ENCODE measurements around the gene TPST1.

DNA sequence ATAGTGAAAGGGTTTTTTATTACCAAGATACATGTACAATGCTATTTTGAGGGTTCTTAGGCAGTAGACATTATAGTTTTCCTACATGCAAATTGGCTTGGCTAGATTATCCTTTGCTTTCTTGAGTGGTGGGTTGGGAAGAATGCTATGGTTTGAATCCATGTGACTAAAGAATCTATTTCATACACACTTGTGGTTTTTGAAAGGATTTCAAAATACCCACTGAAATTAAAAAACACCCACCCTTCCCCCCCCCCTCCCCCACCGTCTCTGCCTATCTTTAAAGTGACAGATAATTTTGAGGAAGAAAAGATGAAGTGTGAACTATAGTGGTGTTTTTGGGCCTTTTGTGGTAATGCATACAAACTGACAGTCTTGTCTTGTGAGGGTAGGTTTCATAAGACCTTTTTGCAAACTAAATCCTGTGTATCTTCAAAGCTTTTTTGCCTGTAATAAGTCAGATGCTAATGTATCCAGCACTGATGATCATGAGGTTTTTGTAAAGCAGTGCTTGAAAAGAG is 90.9 kb downstream of the TPST1 start:
- no peak for TF ChIP-seq HDGF (IDR thresholded peaks at IDR 0.05; ENCODE audit: borderline replicate concordance)
- TF ChIP-seq BHLHE40 (IDR thresholded peaks at IDR 0.05; ENCODE audit: borderline replicate concordance) = no peak
- TF ChIP-seq FOXK2 (IDR thresholded peaks at IDR 0.05) = no peak
- TF ChIP-seq FOXM1 (IDR thresholded peaks at IDR 0.05; ENCODE audit: borderline replicate concordance) = no peak
- no peak for TF ChIP-seq CTBP1 (IDR thresholded peaks at IDR 0.05; ENCODE audit: borderline replicate concordance)
- no peak for TF ChIP-seq SUZ12 (IDR thresholded peaks at IDR 0.05)
- no peak for TF ChIP-seq ZNF384 (IDR thresholded peaks at IDR 0.05)
- TF ChIP-seq, protein P1, sequence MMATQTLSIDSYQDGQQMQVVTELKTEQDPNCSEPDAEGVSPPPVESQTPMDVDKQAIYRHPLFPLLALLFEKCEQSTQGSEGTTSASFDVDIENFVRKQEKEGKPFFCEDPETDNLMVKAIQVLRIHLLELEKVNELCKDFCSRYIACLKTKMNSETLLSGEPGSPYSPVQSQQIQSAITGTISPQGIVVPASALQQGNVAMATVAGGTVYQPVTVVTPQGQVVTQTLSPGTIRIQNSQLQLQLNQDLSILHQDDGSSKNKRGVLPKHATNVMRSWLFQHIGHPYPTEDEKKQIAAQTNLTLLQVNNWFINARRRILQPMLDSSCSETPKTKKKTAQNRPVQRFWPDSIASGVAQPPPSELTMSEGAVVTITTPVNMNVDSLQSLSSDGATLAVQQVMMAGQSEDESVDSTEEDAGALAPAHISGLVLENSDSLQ (IDR thresholded peaks at IDR 0.05) = no peak
